Measurements from ENCODE around the gene FLT3.

- TF ChIP-seq, protein P1, sequence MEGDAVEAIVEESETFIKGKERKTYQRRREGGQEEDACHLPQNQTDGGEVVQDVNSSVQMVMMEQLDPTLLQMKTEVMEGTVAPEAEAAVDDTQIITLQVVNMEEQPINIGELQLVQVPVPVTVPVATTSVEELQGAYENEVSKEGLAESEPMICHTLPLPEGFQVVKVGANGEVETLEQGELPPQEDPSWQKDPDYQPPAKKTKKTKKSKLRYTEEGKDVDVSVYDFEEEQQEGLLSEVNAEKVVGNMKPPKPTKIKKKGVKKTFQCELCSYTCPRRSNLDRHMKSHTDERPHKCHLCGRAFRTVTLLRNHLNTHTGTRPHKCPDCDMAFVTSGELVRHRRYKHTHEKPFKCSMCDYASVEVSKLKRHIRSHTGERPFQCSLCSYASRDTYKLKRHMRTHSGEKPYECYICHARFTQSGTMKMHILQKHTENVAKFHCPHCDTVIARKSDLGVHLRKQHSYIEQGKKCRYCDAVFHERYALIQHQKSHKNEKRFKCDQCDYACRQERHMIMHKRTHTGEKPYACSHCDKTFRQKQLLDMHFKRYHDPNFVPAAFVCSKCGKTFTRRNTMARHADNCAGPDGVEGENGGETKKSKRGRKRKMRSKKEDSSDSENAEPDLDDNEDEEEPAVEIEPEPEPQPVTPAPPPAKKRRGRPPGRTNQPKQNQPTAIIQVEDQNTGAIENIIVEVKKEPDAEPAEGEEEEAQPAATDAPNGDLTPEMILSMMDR (IDR thresholded peaks at IDR 0.05) = no peak
- TF ChIP-seq ZFX (IDR thresholded peaks at IDR 0.05; ENCODE audit: borderline replicate concordance) = no peak
Observed at GRCh38 chr13:28031896-28032288, 68.5 kb downstream of the FLT3 start.
